ENCODE data around the gene NDUFV3.

GRCh38 chr21:42857216-42857615 is 35.9 kb upstream of the NDUFV3 start:
- TF ChIP-seq CTCF (conservative IDR thresholded peaks at IDR 0.05) (no peak), ZFX (IDR thresholded peaks at IDR 0.05) (no peak)

All from C4-2B (cell line).